ENCODE measurements around the gene TANC1. TPM values are rescaled to one million over a fixed set of nuclear protein-coding genes. Genes with fewer than 3 reads are reported as not detected.
"Not testable (repeated sequence)": the region's sequence is repeated elsewhere in the genome, so short reads cannot be mapped to it uniquely, and the experiment has no call there.

TANC1 gene
- total RNA-seq, 2 experiments from 2014 or later = 0.48 to 0.55 TPM

GRCh38 chr2:159030674-159031380 lies 62.4 kb downstream of the TANC1 start:
- CTCF ChIA-PET = no interaction called here
- no peak for DNase-seq
- no peaks in the 10 kb centered on the region for H3K4me1 Mint-ChIP-seq
- POLR2A ChIA-PET = no interaction called here
- H3K4me3 Mint-ChIP-seq = no peak overlapping the region
- no peak overlapping the region for H3K27ac Mint-ChIP-seq
- H3K27me3 Mint-ChIP-seq = peaks cover 1% of the 10 kb centered on the region
- H3K36me3 Mint-ChIP-seq (ENCODE audit: low read depth) = no peaks in the 10 kb centered on the region
- no peaks in the 10 kb centered on the region for H3K9me3 Mint-ChIP-seq

- no peaks in the 10 kb centered on the region for H3K4me1 Mint-ChIP-seq
- H3K27me3 Mint-ChIP-seq = peaks cover 1% of the 10 kb centered on the region
- no peak overlapping the region for H3K4me3 Mint-ChIP-seq
- H3K9me3 Mint-ChIP-seq = no peaks in the 10 kb centered on the region
- POLR2A ChIA-PET = no interaction called here
- CTCF ChIA-PET = no interaction called here
- H3K36me3 Mint-ChIP-seq (ENCODE audit: low read depth) = no peaks in the 10 kb centered on the region
- no peak for DNase-seq
- no peak overlapping the region for H3K27ac Mint-ChIP-seq
These were observed 63.7 kb downstream of the TANC1 start for GRCh38 chr2:159032146-159032545.

GRCh38 chr2:159032580-159032979 lies 64.1 kb downstream of the TANC1 start:
- Mint-ChIP-seq H3K27me3 (peaks cover 1% of the 10 kb centered on the region), H3K9me3 (no peaks in the 10 kb centered on the region), H3K4me3 (no peak overlapping the region), H3K27ac (no peak overlapping the region), H3K36me3 (ENCODE audit: low read depth) (no peaks in the 10 kb centered on the region), H3K4me1 (no peaks in the 10 kb centered on the region)
- ChIA-PET CTCF (no interaction called here), POLR2A (no interaction called here)
- no peak for DNase-seq

- CTCF ChIA-PET = interaction anchor here (1.4 to 1.8 kb wide), 2 partner anchors 84 kb away, joined by 4 to 5 read pairs; no protein-coding TSS in a partner anchor
- H3K4me1 Mint-ChIP-seq = no peaks in the 10 kb centered on the region
- no peaks in the 10 kb centered on the region for H3K9me3 Mint-ChIP-seq
- H3K4me3 Mint-ChIP-seq = no peak overlapping the region
- POLR2A ChIA-PET = no interaction called here
- H3K27ac Mint-ChIP-seq = no peak overlapping the region
- no peaks in the 10 kb centered on the region for H3K36me3 Mint-ChIP-seq (ENCODE audit: low read depth)
- DNase-seq = no peak
- H3K27me3 Mint-ChIP-seq = peaks cover 11% of the 10 kb centered on the region
These were observed 66.3 kb downstream of the TANC1 start for GRCh38 chr2:159034713-159035112.

- ChIA-PET CTCF (interaction anchor here (1.8 kb wide), 1 partner anchor 83 kb away, joined by 5 read pairs; no protein-coding TSS in a partner anchor), POLR2A (no interaction called here)
- Mint-ChIP-seq H3K9me3 (no peaks in the 10 kb centered on the region), H3K27me3 (peaks cover 11% of the 10 kb centered on the region), H3K4me3 (no peak overlapping the region), H3K4me1 (no peaks in the 10 kb centered on the region), H3K27ac (no peak overlapping the region), H3K36me3 (ENCODE audit: low read depth) (no peaks in the 10 kb centered on the region)
- DNase-seq = no peak
These were observed 67.5 kb downstream of the TANC1 start for GRCh38 chr2:159035790-159036411.

GRCh38 chr2:159036461-159036860 lies 68.0 kb downstream of the TANC1 start:
- H3K27ac Mint-ChIP-seq; H3K36me3 Mint-ChIP-seq (ENCODE audit: low read depth); H3K4me1 Mint-ChIP-seq; H3K4me3 Mint-ChIP-seq; DNase-seq; POLR2A ChIA-PET; H3K9me3 Mint-ChIP-seq: not testable (repeated sequence)
- peaks cover 11% of the 10 kb centered on the region for H3K27me3 Mint-ChIP-seq
- CTCF ChIA-PET = interaction anchor here (1.8 kb wide), 1 partner anchor 82 kb away, joined by 5 read pairs; no protein-coding TSS in a partner anchor

GRCh38 chr2:159041328-159041727 lies 72.9 kb downstream of the TANC1 start:
- H3K27ac Mint-ChIP-seq; DNase-seq; CTCF ChIA-PET; H3K9me3 Mint-ChIP-seq; POLR2A ChIA-PET; H3K4me1 Mint-ChIP-seq; H3K36me3 Mint-ChIP-seq (ENCODE audit: low read depth); H3K4me3 Mint-ChIP-seq; H3K27me3 Mint-ChIP-seq: not testable (repeated sequence)

GRCh38 chr2:159042115-159042850 lies 73.8 kb downstream of the TANC1 start:
- Mint-ChIP-seq H3K4me1 (no peaks in the 10 kb centered on the region), H3K4me3 (no peak overlapping the region), H3K27ac (no peak overlapping the region), H3K36me3 (ENCODE audit: low read depth) (no peaks in the 10 kb centered on the region), H3K27me3 (peaks cover 9% of the 10 kb centered on the region), H3K9me3 (no peaks in the 10 kb centered on the region)
- POLR2A ChIA-PET = no interaction called here
- CTCF ChIA-PET = no interaction called here
- no peak for DNase-seq

GRCh38 chr2:159043710-159044109 lies 75.3 kb downstream of the TANC1 start:
- POLR2A ChIA-PET = no interaction called here
- CTCF ChIA-PET = no interaction called here
- no peak for DNase-seq
- Mint-ChIP-seq H3K36me3 (ENCODE audit: low read depth) (no peaks in the 10 kb centered on the region), H3K27me3 (peaks cover 6% of the 10 kb centered on the region), H3K9me3 (no peaks in the 10 kb centered on the region), H3K4me3 (no peak overlapping the region), H3K27ac (no peak overlapping the region), H3K4me1 (no peaks in the 10 kb centered on the region)

GRCh38 chr2:159044804-159045286 lies 76.4 kb downstream of the TANC1 start:
- Mint-ChIP-seq H3K27me3 (no peaks in the 10 kb centered on the region), H3K36me3 (ENCODE audit: low read depth) (no peaks in the 10 kb centered on the region), H3K9me3 (no peaks in the 10 kb centered on the region), H3K4me1 (no peaks in the 10 kb centered on the region), H3K27ac (no peak overlapping the region), H3K4me3 (no peak overlapping the region)
- CTCF ChIA-PET = no interaction called here
- DNase-seq = no peak
- POLR2A ChIA-PET = no interaction called here

- H3K9me3 Mint-ChIP-seq = no peaks in the 10 kb centered on the region
- no peak for DNase-seq
- H3K36me3 Mint-ChIP-seq (ENCODE audit: low read depth) = no peaks in the 10 kb centered on the region
- no peak overlapping the region for H3K27ac Mint-ChIP-seq
- no peaks in the 10 kb centered on the region for H3K27me3 Mint-ChIP-seq
- H3K4me3 Mint-ChIP-seq = no peak overlapping the region
- ChIA-PET CTCF (no interaction called here), POLR2A (no interaction called here)
- H3K4me1 Mint-ChIP-seq = no peaks in the 10 kb centered on the region
These were observed 77.4 kb downstream of the TANC1 start for GRCh38 chr2:159045545-159046454.

GRCh38 chr2:159046966-159047365 lies 78.5 kb downstream of the TANC1 start:
- Mint-ChIP-seq H3K27me3 (peaks cover 3% of the 10 kb centered on the region), H3K4me3 (no peak overlapping the region), H3K36me3 (ENCODE audit: low read depth) (no peaks in the 10 kb centered on the region), H3K4me1 (no peaks in the 10 kb centered on the region), H3K27ac (no peak overlapping the region), H3K9me3 (no peaks in the 10 kb centered on the region)
- no peak for DNase-seq
- ChIA-PET CTCF (no interaction called here), POLR2A (no interaction called here)

- Mint-ChIP-seq H3K36me3 (ENCODE audit: low read depth) (no peaks in the 10 kb centered on the region), H3K4me1 (no peaks in the 10 kb centered on the region), H3K9me3 (no peaks in the 10 kb centered on the region), H3K27me3 (peaks cover 8% of the 10 kb centered on the region), H3K27ac (no peak overlapping the region), H3K4me3 (no peak overlapping the region)
- CTCF ChIA-PET = no interaction called here
- POLR2A ChIA-PET = no interaction called here
- DNase-seq = no peak
These were observed 82.0 kb downstream of the TANC1 start for GRCh38 chr2:159050426-159050825.

All from activated CD4-positive, alpha-beta memory T cell treated with anti-CD3 and anti-CD28 coated beads, Interleukin-2, amount 10 ng/mL, durations not matched to agents 7 days and 5 days (primary cell).